ENCODE data around the gene KRT7.

GRCh38 chr12:52212701-52213563 is 20.1 kb upstream of the KRT7 start:
- TF ChIP-seq CTCF (IDR thresholded peaks at IDR 0.05; ENCODE audit: insufficient read depth, low read length, poor library complexity, severe bottlenecking) (no peak), EZH2phosphoT487 (conservative IDR thresholded peaks at IDR 0.05; ENCODE audit: low read length) (no peak)
